Measurements from ENCODE around the gene NIPAL3.

- TF ChIP-seq CTCF (IDR thresholded peaks at IDR 0.05; ENCODE audit: extremely low read depth in 1 of 2, insufficient read depth in 1 of 2, low read depth in 1 of 2, low read length in 2 of 2) (no peak), FOS (IDR thresholded peaks at IDR 0.05; ENCODE audit: borderline replicate concordance, insufficient read depth, low read length) (no peak), EZH2 (IDR thresholded peaks at IDR 0.05; ENCODE audit: borderline replicate concordance, low read depth, low read length, severe bottlenecking) (no peak), POLR2AphosphoS5 (IDR thresholded peaks at IDR 0.05; ENCODE audit: insufficient read depth, low read depth, low read length) (no peak), POLR2A (IDR thresholded peaks at IDR 0.05; ENCODE audit: low read depth, low read length) (no peak), JUN (IDR thresholded peaks at IDR 0.05; ENCODE audit: borderline replicate concordance, insufficient read depth, insufficient read length, low read depth) (no peak), MAX (IDR thresholded peaks at IDR 0.05; ENCODE audit: insufficient read depth, insufficient read length) (no peak)
Observed at GRCh38 chr1:24475700-24476099, 60.1 kb downstream of the NIPAL3 start.
